ENCODE data around the gene CCR4.
"Not testable (repeated sequence)": the region's sequence is repeated elsewhere in the genome, so short reads cannot be mapped to it uniquely, and the experiment has no call there.

Gene CCR4

DNA sequence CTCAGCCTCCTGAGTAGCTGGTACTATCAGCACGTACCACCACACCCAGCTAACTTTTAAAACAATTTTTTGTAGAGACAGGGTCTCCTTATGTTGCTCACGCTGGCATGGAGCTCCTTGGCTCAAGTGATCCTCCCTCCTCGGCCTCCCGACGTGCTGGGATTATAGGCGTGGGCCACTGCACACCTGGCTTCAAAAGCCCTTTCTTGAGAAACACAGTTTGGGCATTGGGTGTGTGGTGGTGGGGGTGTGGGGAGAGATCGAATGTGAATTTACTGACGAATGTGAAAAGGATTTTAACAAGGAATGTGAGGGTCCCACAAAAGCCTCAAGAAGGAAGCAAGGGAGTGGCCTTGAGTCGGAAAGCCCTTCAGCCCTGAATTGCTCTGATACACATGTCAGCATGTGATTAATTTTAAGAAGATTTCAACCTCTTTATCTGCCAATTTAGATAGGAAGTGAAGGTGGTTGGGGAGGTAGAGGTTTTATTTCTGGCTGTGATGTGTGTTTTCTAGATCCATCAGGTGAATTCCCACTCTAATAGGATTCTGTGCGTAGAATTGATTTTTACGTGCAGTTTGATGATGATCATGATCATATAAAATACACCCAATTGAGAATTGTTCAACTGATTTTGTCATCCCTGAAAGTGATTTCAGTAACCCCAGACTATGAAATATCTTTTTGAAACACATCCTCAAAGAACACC is 1.1 kb downstream of the CCR4 start:
- no peak for DNase-seq (ENCODE audit: low read depth, low spot score)

DNA sequence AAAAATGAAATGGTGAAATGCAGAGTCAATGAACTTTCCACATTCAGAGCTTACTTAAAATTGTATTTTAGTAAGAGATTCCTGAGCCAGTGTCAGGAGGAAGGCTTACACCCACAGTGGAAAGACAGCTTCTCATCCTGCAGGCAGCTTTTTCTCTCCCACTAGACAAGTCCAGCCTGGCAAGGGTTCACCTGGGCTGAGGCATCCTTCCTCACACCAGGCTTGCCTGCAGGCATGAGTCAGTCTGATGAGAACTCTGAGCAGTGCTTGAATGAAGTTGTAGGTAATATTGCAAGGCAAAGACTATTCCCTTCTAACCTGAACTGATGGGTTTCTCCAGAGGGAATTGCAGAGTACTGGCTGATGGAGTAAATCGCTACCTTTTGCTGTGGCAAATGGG is 3.1 kb downstream of the CCR4 start:
- no peak for DNase-seq (ENCODE audit: low read depth, low spot score)

DNA sequence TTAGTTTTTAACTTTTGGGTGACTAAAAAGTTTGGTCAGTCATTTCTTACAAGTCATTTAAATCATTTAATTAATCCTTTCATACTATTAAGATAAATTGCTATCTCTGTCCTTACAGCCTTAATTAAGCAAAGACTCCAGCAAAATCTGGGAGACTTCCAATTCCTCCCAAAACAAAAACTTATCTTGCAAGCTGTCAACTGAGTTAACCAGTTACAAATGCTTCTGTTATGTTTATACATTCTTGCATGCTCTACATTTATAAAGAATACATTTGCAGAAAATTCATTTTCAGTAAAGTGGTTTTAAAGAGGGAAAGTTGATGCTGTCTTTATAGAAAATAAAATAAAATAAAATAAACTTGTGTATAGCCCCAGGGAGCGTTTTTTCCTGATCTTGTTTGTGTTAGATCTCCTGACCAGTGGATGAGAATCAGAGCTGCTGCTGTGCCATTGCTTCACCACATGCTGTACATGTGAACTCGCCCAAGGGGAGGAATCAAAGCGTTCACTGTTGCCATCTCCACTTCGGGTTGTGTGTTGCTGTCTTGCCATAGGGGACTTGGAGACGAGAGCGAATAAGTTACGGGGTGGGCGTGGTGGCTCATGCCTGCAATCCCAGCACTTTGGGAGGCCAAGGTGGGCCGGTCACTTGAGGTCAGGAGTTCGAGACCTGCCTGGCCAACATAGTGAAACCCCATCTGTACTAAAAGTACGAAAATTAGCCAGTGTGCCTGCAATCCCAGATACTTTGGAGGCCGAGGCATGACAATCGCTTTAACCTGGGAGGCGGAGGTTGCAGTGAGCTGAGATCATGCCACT is 5.5 kb downstream of the CCR4 start:
- no peak for DNase-seq (ENCODE audit: low read depth, low spot score)

DNA sequence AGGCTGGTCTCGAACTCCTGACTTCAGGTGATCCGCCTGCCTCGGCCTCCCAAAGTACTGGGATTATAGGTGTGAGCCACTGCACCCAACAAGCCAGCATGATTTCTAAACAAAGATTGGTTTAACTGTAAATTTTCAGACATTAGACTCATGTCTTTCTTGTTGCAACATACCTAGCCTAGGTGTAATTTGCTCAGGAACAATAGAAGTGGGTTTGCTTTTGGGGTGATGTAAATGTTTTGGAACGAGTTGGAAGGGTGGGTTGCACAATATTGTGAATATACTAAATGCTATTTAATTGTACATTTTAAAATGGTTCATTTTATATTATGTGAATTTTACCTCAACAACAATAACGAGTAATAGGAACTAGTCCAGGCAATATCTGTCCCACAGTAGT is 7.1 kb downstream of the CCR4 start:
- DNase-seq (ENCODE audit: low read depth, low spot score), result no peak

GRCh38 chr3:32959371-32959770 is 7.9 kb downstream of the CCR4 start:
- peak; percentile 17 for DNase-seq (ENCODE audit: low read depth, low spot score)

DNA sequence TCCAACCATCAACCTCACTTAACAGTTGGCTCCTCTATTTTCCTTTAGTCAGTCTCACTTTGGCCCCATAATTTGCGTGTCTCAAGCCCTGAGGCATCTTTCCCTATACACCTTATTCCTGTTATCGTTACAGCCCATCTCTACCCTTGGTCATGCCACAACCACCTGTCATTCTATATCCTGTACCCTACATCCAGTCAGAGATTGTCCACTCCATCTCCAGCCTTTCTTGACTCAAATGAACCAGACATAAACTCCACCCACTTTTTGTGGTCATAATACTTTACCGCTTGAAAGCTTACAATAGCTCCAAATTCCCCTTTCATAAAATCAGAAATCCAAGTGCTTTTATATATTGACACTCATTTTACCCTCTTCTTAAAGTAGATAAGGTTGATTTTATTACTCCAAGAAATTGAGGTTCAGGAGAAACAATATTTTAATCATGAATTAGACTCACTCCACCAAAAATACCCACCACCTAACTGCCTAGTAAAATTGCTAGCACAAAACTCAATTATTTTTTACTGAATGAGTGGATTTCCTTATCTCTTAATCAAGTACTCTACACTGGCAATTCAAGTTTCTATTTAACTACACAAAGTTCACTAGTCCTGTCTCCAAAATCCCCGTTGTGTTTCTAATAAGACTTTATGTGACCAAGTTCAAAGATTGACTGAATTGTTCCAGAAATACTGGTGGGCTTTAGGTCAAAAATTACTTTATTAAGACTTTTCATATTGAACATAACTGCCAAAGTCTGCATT is 9.1 kb downstream of the CCR4 start:
- DNase-seq (ENCODE audit: low read depth, low spot score), result no peak

- DNase-seq (ENCODE audit: low read depth, low spot score), result no peak
Measured at GRCh38 chr3:32961189-32961715, 9.8 kb downstream of the CCR4 start.

GRCh38 chr3:32963871-32964270 is 12.4 kb downstream of the CCR4 start:
- no peak for DNase-seq (ENCODE audit: low read depth, low spot score)

DNA sequence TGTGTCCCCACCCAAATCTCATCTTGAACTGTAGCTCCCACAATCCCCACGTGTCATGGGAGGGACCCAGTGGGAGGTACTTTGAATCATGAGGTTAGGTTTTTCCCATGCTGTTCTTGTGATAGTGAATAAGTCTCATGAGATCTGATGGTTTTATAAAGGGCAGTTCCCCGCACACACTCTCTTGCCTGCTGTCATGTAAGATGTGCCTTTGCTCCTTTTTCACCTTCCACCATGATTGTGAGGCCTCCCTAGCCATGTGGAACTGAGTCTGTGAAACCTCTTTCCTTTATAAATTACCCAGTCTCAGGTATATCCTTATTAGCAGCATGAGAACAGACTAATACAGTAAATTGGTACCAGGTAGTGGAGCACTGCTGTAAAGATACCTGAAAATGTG is 13.3 kb downstream of the CCR4 start:
- DNase-seq (ENCODE audit: low read depth, low spot score), result not testable (repeated sequence)

- DNase-seq (ENCODE audit: low read depth, low spot score), result not testable (repeated sequence)
Measured at GRCh38 chr3:32965617-32966213, 14.3 kb downstream of the CCR4 start.

DNA sequence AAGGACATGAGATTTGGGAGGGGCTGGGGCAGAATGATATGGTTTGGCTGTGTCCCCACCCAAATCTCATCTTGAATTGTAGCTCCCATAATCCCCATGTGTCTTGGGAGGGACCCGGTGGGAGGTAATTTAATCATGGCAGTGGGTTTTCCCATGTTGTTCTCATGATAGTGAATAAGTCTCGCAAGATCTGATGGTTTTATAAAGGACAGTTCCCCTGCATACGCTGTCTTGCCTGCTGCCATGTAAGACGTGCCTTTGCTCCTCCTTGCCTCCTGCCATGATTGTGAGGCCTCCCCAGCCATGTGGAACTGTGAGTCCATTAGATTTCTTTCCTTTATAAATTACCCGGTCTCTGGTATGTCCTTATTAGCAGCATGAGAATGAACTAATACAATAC is 15.2 kb downstream of the CCR4 start:
- not testable (repeated sequence) for DNase-seq (ENCODE audit: low read depth, low spot score)

- no peak for DNase-seq (ENCODE audit: low read depth, low spot score)
Measured at GRCh38 chr3:32968166-32968919, 16.9 kb downstream of the CCR4 start.

DNA sequence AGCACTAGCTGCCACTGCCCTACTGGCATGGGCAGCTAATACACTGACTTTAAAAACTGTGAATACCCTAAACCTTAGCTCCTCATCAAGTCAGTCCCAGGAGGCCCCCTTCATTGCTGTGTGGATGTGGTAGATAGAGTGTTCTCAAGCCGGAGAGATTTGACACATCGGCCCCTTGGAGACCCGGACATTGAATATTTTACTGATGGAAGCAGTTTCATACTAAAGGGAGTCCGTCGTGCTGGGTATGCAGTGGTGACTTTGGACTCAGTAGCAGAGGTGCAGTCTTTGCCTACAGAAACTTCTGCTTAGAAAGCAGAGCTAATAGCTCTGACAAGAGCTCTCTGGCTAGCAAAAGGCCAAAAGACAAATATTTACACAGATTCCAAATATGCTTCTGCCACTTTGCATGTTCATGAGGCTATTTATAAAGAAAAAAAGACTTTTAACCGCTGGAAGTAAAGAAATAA is 17.5 kb downstream of the CCR4 start:
- no peak for DNase-seq (ENCODE audit: low read depth, low spot score)

- no peak for DNase-seq (ENCODE audit: low read depth, low spot score)
Measured at GRCh38 chr3:32969656-32970055, 18.2 kb downstream of the CCR4 start.

GRCh38 chr3:32971291-32971690 is 19.8 kb downstream of the CCR4 start:
- not testable (repeated sequence) for DNase-seq (ENCODE audit: low read depth, low spot score)

- no peak for DNase-seq (ENCODE audit: low read depth, low spot score)
Measured at GRCh38 chr3:32972482-32973146, 21.2 kb downstream of the CCR4 start.

DNA sequence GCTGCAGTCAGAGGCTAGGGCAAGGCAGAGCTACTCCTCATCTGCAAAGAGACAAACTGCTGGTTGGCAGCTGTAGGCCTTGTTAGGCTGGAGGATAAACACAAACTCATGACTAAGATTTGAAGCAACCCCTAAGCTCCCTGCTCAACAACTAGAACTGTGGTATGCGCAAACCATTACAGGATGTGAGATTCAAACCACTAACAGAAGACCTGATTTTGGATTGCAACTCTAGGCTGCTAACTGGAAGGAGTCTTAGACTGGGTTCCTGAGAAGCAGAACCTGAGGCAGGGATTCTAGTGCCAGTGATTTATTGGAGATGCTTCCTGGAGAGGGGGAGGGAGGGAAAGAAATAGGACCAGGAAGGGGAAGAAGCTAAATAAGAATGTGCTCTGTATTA is 22.5 kb downstream of the CCR4 start:
- DNase-seq (ENCODE audit: low read depth, low spot score), result no peak

- DNase-seq (ENCODE audit: low read depth, low spot score), result no peak
Measured at GRCh38 chr3:32975891-32976595, 24.6 kb downstream of the CCR4 start.

GRCh38 chr3:32977861-32978260 is 26.4 kb downstream of the CCR4 start:
- DNase-seq (ENCODE audit: low read depth, low spot score), result no peak

GRCh38 chr3:32978331-32978730 is 26.9 kb downstream of the CCR4 start:
- DNase-seq (ENCODE audit: low read depth, low spot score), result no peak

All from iPS DF 19.7 (cell line).